Natural killer cell (primary cell): ENCODE data around the gene CTAG1B. TPM values are rescaled to one million over a fixed set of nuclear protein-coding genes. Genes with fewer than 3 reads are reported as not detected.
A peak's percentile ranks its signal among the peaks of the same experiment; 100 is the strongest.
"Not testable (repeated sequence)": the region's sequence is repeated elsewhere in the genome, so short reads cannot be mapped to it uniquely, and the experiment has no call there.

Experiments
- ATAC-seq, 3 donors: fragments of 150-1000 bp in 2 of 3; fragments of 200-7000 bp in 1 of 3; cut with Tn5 transposase; 1 replicate in 1 of 3; 2 replicates in 2 of 3; pipeline ENCODE4 v1.10.0; 2021; ENCODE audit warnings: mild to moderate bottlenecking in 2 of 3, moderate library complexity in 2 of 3
- DNase-seq, 2 donors: peaks; one replicate each; pipeline versions ENCODE4 v3.0.0 to v3.0.0-alpha.2; 2013 to 2021; ENCODE audit warnings: mixed read lengths in 1 of 2
- H3K27ac ChIP-seq: one replicate; pipeline ENCODE4 v1.5.1; 2013; ENCODE audit warnings: mild to moderate bottlenecking, low read length
- H3K27me3 ChIP-seq: one replicate; pipeline ENCODE4 v1.6.1; 2013; ENCODE audit warnings: low read length; ENCODE audit not compliant: control insufficient read depth, insufficient read depth
- H3K36me3 ChIP-seq: one replicate; pipeline ENCODE4 v1.6.1; 2013; ENCODE audit warnings: low read length; ENCODE audit not compliant: control insufficient read depth, insufficient read depth
- H3K4me1 ChIP-seq: one replicate; pipeline ENCODE4 v1.6.1; 2013; ENCODE audit warnings: low read length; ENCODE audit not compliant: control insufficient read depth, insufficient read depth
- H3K4me3 ChIP-seq: one replicate; pipeline ENCODE4 v1.5.1; 2013; ENCODE audit warnings: low read length
- H3K9me3 ChIP-seq: one replicate; pipeline ENCODE4 v1.6.1; 2013; ENCODE audit warnings: low read length; ENCODE audit not compliant: control insufficient read depth, insufficient read depth
- H3K27ac Mint-ChIP-seq, 2 donors: one replicate each; pipeline ENCODE4 v1.8.0; 2022; ENCODE audit warnings: mild to moderate bottlenecking in 2 of 2, mixed read lengths in 2 of 2, moderate library complexity in 1 of 2
- H3K27me3 Mint-ChIP-seq, 2 donors: one replicate each; pipeline ENCODE4 v1.8.0; 2022; ENCODE audit warnings: low read depth in 2 of 2, mixed read lengths in 2 of 2
- H3K36me3 Mint-ChIP-seq: one replicate; pipeline ENCODE4 v1.8.0; 2022; ENCODE audit warnings: mixed read lengths
- H3K4me1 Mint-ChIP-seq, 2 donors: one replicate each; pipeline ENCODE4 v1.8.0; 2022; ENCODE audit warnings: mixed read lengths in 2 of 2
- H3K4me3 Mint-ChIP-seq: one replicate; pipeline ENCODE4 v1.8.0; 2022; ENCODE audit warnings: mild to moderate bottlenecking, moderate library complexity, mixed read lengths
- H3K9me3 Mint-ChIP-seq, 2 donors: one replicate each; pipeline ENCODE4 v1.8.0; 2022; ENCODE audit warnings: mixed read lengths in 2 of 2
- WGBS: methylation state at CpG from one replicate; pipeline ENCODE4 v1.1.7; 2013; ENCODE audit warnings: missing lambda C conversion rate; ENCODE audit not compliant: insufficient coverage; 5-methylcytosine and 5-hydroxymethylcytosine counted together
- intact Hi-C: fragments of 100-400 bp; cut with micrococcal nuclease; formaldehyde crosslinking; loops from one replicate; pipeline ENCODE4 v1.14.2; 2022
- total RNA-seq, 4 donors: library from RNA; stranded (reverse); fragments of 120-200 nt in 1 of 4; gene quantifications; one replicate each; pipeline versions ENCODE4 v1.2.3 to v1.2.4, GENCODE V29; 2013 to 2022

Gene CTAG1B
- total RNA-seq, 3 donors from 2014 or later (not counting 1 experiment from before 2014, with no cell fraction given) = not detected

- H3K27ac Mint-ChIP-seq, H3K4me3 Mint-ChIP-seq, H3K27me3 Mint-ChIP-seq, DNase-seq, H3K4me1 Mint-ChIP-seq, H3K4me3 ChIP-seq, H3K4me1 ChIP-seq, intact Hi-C loops, H3K9me3 Mint-ChIP-seq, H3K27ac ChIP-seq, H3K36me3 ChIP-seq, H3K27me3 ChIP-seq, H3K36me3 Mint-ChIP-seq, ATAC-seq, H3K9me3 ChIP-seq: not testable (repeated sequence)
- WGBS = no CpG with 5 or more reads among the region's 11 CpGs
These were observed 11.9 kb upstream of the CTAG1B start for GRCh38 chrX:154630949-154631348.

DNA sequence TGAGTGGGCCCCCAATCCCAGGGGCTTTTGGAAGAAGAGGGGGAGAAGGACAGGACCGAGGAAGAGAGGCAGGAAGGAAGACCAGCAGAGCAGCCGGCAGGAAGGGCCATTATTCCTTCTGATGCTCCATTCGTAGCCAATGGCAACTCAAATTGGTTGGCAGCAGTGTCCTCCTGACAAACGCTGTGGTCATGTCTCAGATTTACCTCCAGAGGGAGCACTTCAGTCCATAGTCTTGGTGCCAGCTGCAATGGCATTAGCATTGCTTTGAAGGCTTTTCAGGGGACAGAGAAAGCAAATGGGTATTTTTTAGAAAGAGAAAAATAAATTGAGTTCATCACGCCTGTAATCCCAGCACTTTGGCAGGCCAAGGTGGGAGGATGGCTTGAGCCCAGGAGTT is 9.9 kb upstream of the CTAG1B start:
- H3K4me3 ChIP-seq, H3K4me3 Mint-ChIP-seq, intact Hi-C loops, H3K36me3 ChIP-seq, H3K9me3 Mint-ChIP-seq, H3K27me3 Mint-ChIP-seq, DNase-seq, H3K9me3 ChIP-seq, H3K4me1 Mint-ChIP-seq, H3K27me3 ChIP-seq, H3K4me1 ChIP-seq, H3K36me3 Mint-ChIP-seq, H3K27ac Mint-ChIP-seq, H3K27ac ChIP-seq: not testable (repeated sequence)
- WGBS = no CpG with 5 or more reads among the region's 5 CpGs
- ATAC-seq = peak; percentile 61 to 84 (median 75)

GRCh38 chrX:154620767-154621414 is 1.8 kb upstream of the CTAG1B start:
- H3K36me3 Mint-ChIP-seq, H3K27ac Mint-ChIP-seq, H3K4me1 Mint-ChIP-seq, H3K27ac ChIP-seq, H3K27me3 Mint-ChIP-seq, H3K9me3 Mint-ChIP-seq, H3K27me3 ChIP-seq, H3K9me3 ChIP-seq, H3K4me1 ChIP-seq, H3K4me3 ChIP-seq, intact Hi-C loops, H3K4me3 Mint-ChIP-seq, DNase-seq, H3K36me3 ChIP-seq: not testable (repeated sequence)
- no CpG with 5 or more reads among the region's 11 CpGs for WGBS
- peak in 2 of 3 donors; percentile 42 to 44 for ATAC-seq

- H3K4me3 Mint-ChIP-seq, H3K9me3 Mint-ChIP-seq, H3K27ac ChIP-seq, H3K27me3 Mint-ChIP-seq, DNase-seq, H3K4me3 ChIP-seq, H3K36me3 Mint-ChIP-seq, H3K4me1 ChIP-seq, intact Hi-C loops, H3K36me3 ChIP-seq, H3K27ac Mint-ChIP-seq, H3K4me1 Mint-ChIP-seq, H3K9me3 ChIP-seq, H3K27me3 ChIP-seq: not testable (repeated sequence)
- no CpG with 5 or more reads among the region's 12 CpGs for WGBS
- peak in 2 of 3 donors; percentile 34 to 52 for ATAC-seq
These were observed 5.5 kb downstream of the CTAG1B start for GRCh38 chrX:154613586-154613985.

DNA sequence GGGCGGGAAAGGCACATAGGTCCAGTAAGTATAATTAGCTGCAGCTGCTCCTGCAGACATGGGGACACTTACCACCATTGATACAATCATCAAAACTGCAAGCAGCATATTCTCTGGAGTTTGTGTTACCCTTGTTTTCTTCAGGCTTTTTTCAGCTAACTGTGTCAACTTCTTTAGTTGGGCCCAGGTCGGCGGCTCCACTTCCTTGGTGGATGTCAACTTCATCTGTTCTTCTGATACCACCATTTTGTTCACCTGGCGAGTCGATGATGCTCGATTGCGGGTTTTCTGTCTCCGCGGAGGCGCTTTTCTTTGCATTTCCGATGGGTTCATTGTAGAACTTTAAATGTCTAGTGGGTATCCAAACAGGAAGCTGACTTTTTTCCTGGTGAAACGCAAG is 7.9 kb downstream of the CTAG1B start:
- H3K4me3 ChIP-seq, H3K4me3 Mint-ChIP-seq, H3K36me3 ChIP-seq, H3K27ac ChIP-seq, ATAC-seq, H3K9me3 ChIP-seq, H3K27ac Mint-ChIP-seq, H3K4me1 ChIP-seq, intact Hi-C loops, DNase-seq, H3K27me3 ChIP-seq, H3K36me3 Mint-ChIP-seq, H3K27me3 Mint-ChIP-seq, H3K4me1 Mint-ChIP-seq, H3K9me3 Mint-ChIP-seq: not testable (repeated sequence)
- WGBS = 88% methylated on average over 3 of the region's 12 CpGs

GRCh38 chrX:154608823-154609222 is 10.3 kb downstream of the CTAG1B start:
- H3K27ac Mint-ChIP-seq, H3K9me3 ChIP-seq, H3K27me3 ChIP-seq, ATAC-seq, H3K4me1 ChIP-seq, H3K36me3 Mint-ChIP-seq, H3K4me3 Mint-ChIP-seq, H3K36me3 ChIP-seq, H3K27ac ChIP-seq, H3K9me3 Mint-ChIP-seq, H3K4me1 Mint-ChIP-seq, H3K4me3 ChIP-seq, H3K27me3 Mint-ChIP-seq, DNase-seq, intact Hi-C loops: not testable (repeated sequence)
- 87% methylated on average over 8 of the region's 12 CpGs for WGBS

DNA sequence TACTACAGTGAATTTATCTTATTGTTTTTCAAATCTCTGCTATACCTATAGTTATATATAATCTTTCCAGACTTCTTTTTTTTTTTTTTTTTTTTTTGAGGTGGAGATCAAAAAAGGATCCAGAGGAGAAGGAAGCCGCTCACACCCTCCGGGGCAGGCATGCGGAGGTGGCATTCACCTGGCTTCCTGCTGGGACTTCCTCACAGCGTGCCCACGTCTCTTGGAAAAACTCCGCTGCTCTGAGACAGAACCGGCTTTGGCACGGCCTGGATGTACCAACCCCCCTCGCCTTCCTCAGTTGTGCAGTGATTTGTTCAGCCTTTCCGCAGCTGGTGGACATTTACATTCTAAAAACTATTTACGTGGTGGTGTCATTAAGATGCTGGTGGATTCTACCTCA is 11.1 kb downstream of the CTAG1B start:
- WGBS = 98% methylated on average over 8 of the region's 11 CpGs
- H3K9me3 ChIP-seq, H3K4me3 Mint-ChIP-seq, H3K4me3 ChIP-seq, ATAC-seq, H3K9me3 Mint-ChIP-seq, DNase-seq, H3K27me3 Mint-ChIP-seq, H3K36me3 Mint-ChIP-seq, H3K27ac Mint-ChIP-seq, H3K27ac ChIP-seq, intact Hi-C loops, H3K4me1 ChIP-seq, H3K36me3 ChIP-seq, H3K27me3 ChIP-seq, H3K4me1 Mint-ChIP-seq: not testable (repeated sequence)
